ENCODE measurements around the gene CASKIN1.

Gene CASKIN1

GRCh38 chr16:2238150-2238837, 41.9 kb upstream of the CASKIN1 start:
- H4K20me1 ChIP-seq (ENCODE audit: insufficient read depth) = no peaks in the 10 kb centered on the region
- no peaks in the 10 kb centered on the region for H3K79me2 ChIP-seq (ENCODE audit: insufficient read depth, low read depth)
- H2AFZ ChIP-seq (ENCODE audit: low read depth) = no peak overlapping the region
- no peak overlapping the region for H3K4me2 ChIP-seq
- no peaks in the 10 kb centered on the region for H3K4me1 ChIP-seq (ENCODE audit: low read depth, poor library complexity, severe bottlenecking)
- no peaks in the 10 kb centered on the region for H3K27me3 ChIP-seq (ENCODE audit: insufficient read depth, low read depth)
- 0 out of 2 replicates have a peak, but pooled peaks cover 4% of the 10 kb centered on the region for H3K36me3 ChIP-seq (ENCODE audit: insufficient read depth)
- H3K4me3 ChIP-seq (IDR thresholded peaks at IDR 0.05; ENCODE audit: insufficient read depth, low read depth, low read length) = no peak overlapping the region
- H3K27ac ChIP-seq = no peak overlapping the region
- no peak for TF ChIP-seq CTCF (conservative IDR thresholded peaks at IDR 0.05; ENCODE audit: low read depth, low read length)
- no peak overlapping the region for H3K9ac ChIP-seq

DNA sequence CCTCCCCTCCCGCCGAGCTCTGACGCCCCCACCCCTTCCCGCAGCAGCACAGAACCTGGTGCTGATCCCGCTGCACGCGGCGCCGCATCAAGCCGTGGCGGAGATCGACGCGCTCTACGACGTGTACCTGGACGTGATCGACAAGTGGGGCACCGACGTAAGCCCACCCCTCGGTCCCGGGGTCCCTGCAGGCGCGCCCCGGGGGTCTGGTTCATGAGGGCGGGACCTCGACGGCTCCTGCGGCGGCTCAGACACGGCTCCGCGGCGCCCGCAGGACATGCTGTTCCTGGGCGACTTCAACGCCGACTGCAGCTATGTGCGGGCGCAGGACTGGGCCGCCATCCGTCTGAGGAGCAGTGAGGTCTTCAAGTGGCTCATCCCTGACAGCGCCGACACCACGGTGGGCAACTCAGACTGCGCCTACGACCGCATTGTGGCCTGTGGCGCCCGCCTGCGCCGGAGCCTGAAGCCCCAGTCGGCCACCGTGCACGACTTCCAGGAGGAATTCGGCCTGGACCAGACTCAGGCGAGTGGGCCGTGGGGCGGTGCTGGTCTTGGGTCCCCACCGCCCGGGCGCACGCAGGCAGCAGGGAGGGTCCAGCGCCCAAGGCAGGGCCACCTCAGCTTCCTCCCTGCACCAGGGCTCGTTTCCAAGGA, 41.2 kb upstream of the CASKIN1 start:
- H3K4me2 ChIP-seq = no peak overlapping the region
- TF ChIP-seq CTCF (conservative IDR thresholded peaks at IDR 0.05; ENCODE audit: low read depth, low read length) = no peak
- 0 out of 2 replicates have a peak, but pooled peaks cover 4% of the 10 kb centered on the region for H3K36me3 ChIP-seq (ENCODE audit: insufficient read depth)
- no peaks in the 10 kb centered on the region for H4K20me1 ChIP-seq (ENCODE audit: insufficient read depth)
- H3K4me3 ChIP-seq (IDR thresholded peaks at IDR 0.05; ENCODE audit: insufficient read depth, low read depth, low read length) = no peak overlapping the region
- no peak overlapping the region for H3K9ac ChIP-seq
- H3K79me2 ChIP-seq (ENCODE audit: insufficient read depth, low read depth) = no peaks in the 10 kb centered on the region
- H3K27ac ChIP-seq = no peak overlapping the region
- no peak overlapping the region for H2AFZ ChIP-seq (ENCODE audit: low read depth)
- no peaks in the 10 kb centered on the region for H3K27me3 ChIP-seq (ENCODE audit: insufficient read depth, low read depth)
- no peaks in the 10 kb centered on the region for H3K4me1 ChIP-seq (ENCODE audit: low read depth, poor library complexity, severe bottlenecking)

- Histone ChIP-seq H3K79me2 (ENCODE audit: insufficient read depth, low read depth) (no peaks in the 10 kb centered on the region), H3K36me3 (ENCODE audit: insufficient read depth) (0 out of 2 replicates have a peak, but pooled peaks cover 4% of the 10 kb centered on the region), H3K4me3 (IDR thresholded peaks at IDR 0.05; ENCODE audit: insufficient read depth, low read depth, low read length) (no peak overlapping the region), H3K4me1 (ENCODE audit: low read depth, poor library complexity, severe bottlenecking) (no peaks in the 10 kb centered on the region), H3K9ac (no peak overlapping the region), H3K27me3 (ENCODE audit: insufficient read depth, low read depth) (no peaks in the 10 kb centered on the region), H4K20me1 (ENCODE audit: insufficient read depth) (no peaks in the 10 kb centered on the region), H2AFZ (ENCODE audit: low read depth) (no peak overlapping the region), H3K27ac (no peak overlapping the region), H3K4me2 (no peak overlapping the region)
- TF ChIP-seq CTCF (conservative IDR thresholded peaks at IDR 0.05; ENCODE audit: low read depth, low read length) = no peak
Observed at GRCh38 chr16:2237102-2237482, 40.7 kb upstream of the CASKIN1 start.

GRCh38 chr16:2236337-2237101, 40.1 kb upstream of the CASKIN1 start, which contains the start of gene DNASE1L2:
TSS of gene DNASE1L2 (plus strand) at chr16:2236444. CDS start at chr16:2236817, 373 bp downstream.
- no peak within 1 kb of the TSS for H3K27ac ChIP-seq
- no peaks in the 10 kb centered on the region for H3K27me3 ChIP-seq (ENCODE audit: insufficient read depth, low read depth)
- H3K4me2 ChIP-seq = no peak within 1 kb of the TSS
- H3K79me2 ChIP-seq (ENCODE audit: insufficient read depth, low read depth) = no peaks in the 10 kb centered on the region
- H3K4me3 ChIP-seq (IDR thresholded peaks at IDR 0.05; ENCODE audit: insufficient read depth, low read depth, low read length) = no peak within 1 kb of the TSS
- H3K36me3 ChIP-seq (ENCODE audit: insufficient read depth) = 0 out of 2 replicates have a peak, but pooled peaks cover 4% of the 10 kb centered on the region
- no peak within 1 kb of the TSS for H2AFZ ChIP-seq (ENCODE audit: low read depth)
- no peak for TF ChIP-seq CTCF (conservative IDR thresholded peaks at IDR 0.05; ENCODE audit: low read depth, low read length)
- H3K9ac ChIP-seq = no peak within 1 kb of the TSS
- no peaks in the 10 kb centered on the region for H4K20me1 ChIP-seq (ENCODE audit: insufficient read depth)
- no peaks in the 10 kb centered on the region for H3K4me1 ChIP-seq (ENCODE audit: low read depth, poor library complexity, severe bottlenecking)

All from KMS-11 (cell line).